GM18951 (cell line): ENCODE results near the gene PLCL1.
"Not testable (repeated sequence)": the region's sequence is repeated elsewhere in the genome, so short reads cannot be mapped to it uniquely, and the experiment has no call there.

Experiments
- POLR2A ChIP-seq: IDR thresholded peaks from 4 replicates; pipeline ENCODE4 v1.6.1; 2011; ENCODE audit warnings: mild to moderate bottlenecking; ENCODE audit not compliant: insufficient read length, insufficient read depth; ENCODE audit errors: extremely low read depth
- in situ Hi-C: fragments of 300-500 bp; cut with MboI; formaldehyde crosslinking; loops from one replicate; pipeline ENCODE4 v1.12.0; 2022; ENCODE audit warnings: low sequenced_read_pairs, mixed read lengths, inconsistent platforms; ENCODE audit not compliant: unreplicated experiment

The PLCL1 gene

DNA sequence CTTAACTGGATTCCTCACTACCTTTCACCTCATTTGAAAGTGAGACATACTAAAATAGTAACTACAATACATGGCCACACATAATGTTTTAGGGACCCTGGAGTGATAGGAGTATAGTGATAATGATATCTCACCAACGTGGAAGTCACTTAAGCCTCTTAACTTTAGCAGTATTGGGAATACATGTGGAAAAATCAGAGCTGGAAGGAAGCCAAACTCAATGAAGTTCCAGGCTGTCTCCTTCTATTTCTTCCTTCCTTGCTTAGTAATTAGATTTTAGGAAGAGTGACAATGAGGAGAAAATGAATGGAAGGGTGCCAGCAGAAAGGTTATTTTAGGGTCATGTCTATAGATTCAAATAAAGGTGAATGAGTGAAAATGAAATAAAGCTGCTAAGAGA, 387.3 kb downstream of the PLCL1 start:
- no peak for TF ChIP-seq POLR2A
- in situ Hi-C loops: no loop called here

DNA sequence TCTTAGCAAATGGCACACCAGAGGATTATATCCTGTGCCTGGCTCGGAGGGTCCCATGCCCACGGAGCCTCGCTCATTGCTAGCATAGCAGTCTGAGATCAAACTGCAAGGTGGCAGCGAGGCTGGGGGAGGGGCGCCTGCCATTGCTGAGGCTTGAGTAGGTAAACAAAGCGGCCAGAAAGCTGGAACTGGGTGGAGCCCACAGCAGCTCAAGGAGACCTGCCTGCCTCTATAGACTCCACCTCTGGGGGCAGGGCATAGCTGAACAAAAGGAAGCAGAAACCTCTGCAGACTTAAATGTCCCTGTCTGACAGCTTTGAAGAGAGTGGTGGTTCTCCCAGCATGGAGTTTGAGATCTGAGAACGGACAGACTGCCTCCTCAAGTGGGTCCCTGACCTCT, 392.2 kb downstream of the PLCL1 start:
- in situ Hi-C loops: not testable (repeated sequence)
